PC-3 (cell line): ENCODE results near the gene CNKSR3. TPM values are rescaled to one million over a fixed set of nuclear protein-coding genes. Genes with fewer than 3 reads are reported as not detected.

ENCODE experiments used
- ATAC-seq: fragments of 200-7000 bp; cut with Tn5 transposase; 2 replicates; pipeline ENCODE4 v1.9.1; 2020; ENCODE audit warnings: mild to moderate bottlenecking, moderate library complexity
- BruUV-seq: library from RNA; stranded (reverse); fragments of 400-500 nt; replicated peaks from 2 replicates; lab custom pipeline; 2021; lab: Mats Ljungman, UMichigan
- CTCF ChIA-PET: fragments of 300-600 bp; sonication (Branson Sonifier 250); formaldehyde crosslinking; loops from one replicate; lab custom pipeline; 2022; ENCODE audit warnings: antibody characterized with exemption; lab: Charles Lee
- POLR2A ChIA-PET: fragments of 300-600 bp; sonication (Branson Sonifier 250); formaldehyde crosslinking; loops from one replicate; lab custom pipeline; 2022; ENCODE audit warnings: antibody characterized with exemption; ENCODE audit not compliant: unreplicated experiment; lab: Charles Lee
- DNase-seq: peaks from one replicate; pipeline ENCODE4 v3.0.0-alpha.2; 2015
- H2AFZ ChIP-seq: fragments of 300-600 bp; sonication (generic); 2 replicates; pipeline ENCODE4 v1.6.0; 2016; ENCODE audit warnings: antibody characterized with exemption, low read length
- H3F3A ChIP-seq: fragments of 300-600 bp; sonication (generic); one replicate; pipeline ENCODE4 v1.6.0; 2017; ENCODE audit warnings: antibody characterized with exemption, low read length, control low read depth, mild to moderate bottlenecking; ENCODE audit not compliant: unreplicated experiment
- H3K27ac ChIP-seq: fragments of 300-600 bp; sonication (generic); 2 replicates; pipeline ENCODE4 v1.5.1; 2016; ENCODE audit warnings: mild to moderate bottlenecking, low read length
- H3K27me3 ChIP-seq: fragments of 300-600 bp; sonication (generic); 2 replicates; pipeline ENCODE4 v1.6.1; 2016; ENCODE audit warnings: low read length, mixed read lengths
- H3K36me3 ChIP-seq: fragments of 300-600 bp; sonication (generic); 2 replicates; pipeline ENCODE4 v1.6.1; 2016; ENCODE audit warnings: low read depth, mixed run types, low read length, mixed read lengths
- H3K4me1 ChIP-seq: fragments of 300-600 bp; sonication (generic); 2 replicates; pipeline ENCODE4 v1.5.1; 2016; ENCODE audit warnings: low read length; ENCODE audit not compliant: insufficient read depth
- H3K4me2 ChIP-seq: fragments of 300-600 bp; sonication (generic); 2 replicates; pipeline ENCODE4 v1.6.0; 2016; ENCODE audit warnings: low read length
- H3K4me3 ChIP-seq: fragments of 300-600 bp; sonication (generic); 2 replicates; pipeline ENCODE4 v1.5.1; 2016; ENCODE audit warnings: mild to moderate bottlenecking, low read length, mixed read lengths
- H3K79me2 ChIP-seq: fragments of 300-600 bp; sonication (generic); 2 replicates; pipeline ENCODE4 v1.6.1; 2017; ENCODE audit warnings: low read length, mixed read lengths
- H3K9ac ChIP-seq: fragments of 300-600 bp; sonication (generic); 2 replicates; pipeline ENCODE4 v1.6.0; 2016; ENCODE audit warnings: mild to moderate bottlenecking, low read length
- H3K9me2 ChIP-seq: fragments of 300-600 bp; sonication (generic); replicated peaks from 2 replicates; pipeline ENCODE4 v1.6.1; 2016; ENCODE audit warnings: mixed run types, low read length, mixed read lengths
- H3K9me3 ChIP-seq: fragments of 300-600 bp; sonication (generic); 2 replicates; pipeline ENCODE4 v1.6.1; 2016; ENCODE audit warnings: low read length, mixed read lengths
- H4K20me1 ChIP-seq: fragments of 300-600 bp; sonication (generic); 2 replicates; pipeline ENCODE4 v1.6.1; 2016; ENCODE audit warnings: low read length, mixed read lengths
- CTCF ChIP-seq: fragments of 300-600 bp; sonication (generic); conservative IDR thresholded peaks from 2 replicates; pipeline ENCODE4 v1.5.1; 2017; ENCODE audit warnings: antibody characterized with exemption, low read depth, mild to moderate bottlenecking, low read length
- EZH2 ChIP-seq: fragments of 300-600 bp; sonication (generic); IDR thresholded peaks from one replicate; pipeline ENCODE4 v1.6.1; 2017; ENCODE audit warnings: antibody characterized with exemption, mild to moderate bottlenecking, low read length; ENCODE audit not compliant: unreplicated experiment
- EZH2phosphoT487 ChIP-seq: fragments of 300-600 bp; sonication (generic); IDR thresholded peaks from 2 replicates; pipeline ENCODE4 v1.6.1; 2018; ENCODE audit warnings: mild to moderate bottlenecking, antibody characterized with exemption, low read length, borderline replicate concordance
- intact Hi-C: fragments of 100-400 bp; cut with micrococcal nuclease; formaldehyde crosslinking; loops from 2 replicates; pipeline ENCODE4 v1.9.0; 2023
- total RNA-seq: library from RNA; depleted of rRNA; stranded (reverse); fragments of >200 nt; gene quantifications from 2 replicates; pipeline ENCODE4 v1.2.3, GENCODE V29; 2014

The CNKSR3 gene
- total RNA-seq, 1 experiment from 2014 or later, result 3.2 TPM

- DNase-seq, result no peak
- ChIA-PET CTCF (no interaction called here), POLR2A (no interaction called here)
- Histone ChIP-seq H3K36me3 (no peaks in the 10 kb centered on the region), H3K9me3 (no peaks in the 10 kb centered on the region), H3K4me2 (no peak overlapping the region), H3F3A (no peaks in the 10 kb centered on the region), H3K4me1 (no peaks in the 10 kb centered on the region), H4K20me1 (no peaks in the 10 kb centered on the region), H3K4me3 (no peak overlapping the region), H3K9ac (no peak overlapping the region), H2AFZ (no peak overlapping the region), H3K79me2 (no peaks in the 10 kb centered on the region), H3K27me3 (no peaks in the 10 kb centered on the region), H3K9me2 (no peaks in the 10 kb centered on the region), H3K27ac (no peak overlapping the region)
- TF ChIP-seq EZH2phosphoT487 (no peak), EZH2 (no peak), CTCF (no peak)
- no peak for ATAC-seq
- no TSS peak for BruUV-seq
- intact Hi-C loops, result no loop called here
These were observed 143.1 kb downstream of the CNKSR3 start for GRCh38 chr6:154367336-154367735.

GRCh38 chr6:154363821-154364220 lies 146.7 kb downstream of the CNKSR3 start:
- Histone ChIP-seq H3K9me3 (no peaks in the 10 kb centered on the region), H3K9me2 (no peaks in the 10 kb centered on the region), H3F3A (no peaks in the 10 kb centered on the region), H3K4me2 (no peak overlapping the region), H3K79me2 (no peaks in the 10 kb centered on the region), H2AFZ (no peak overlapping the region), H3K27ac (no peak overlapping the region), H3K36me3 (no peaks in the 10 kb centered on the region), H3K9ac (no peak overlapping the region), H4K20me1 (no peaks in the 10 kb centered on the region), H3K4me1 (no peaks in the 10 kb centered on the region), H3K4me3 (no peak overlapping the region), H3K27me3 (no peaks in the 10 kb centered on the region)
- no peak for TF ChIP-seq EZH2
- no peak for TF ChIP-seq CTCF
- TF ChIP-seq EZH2phosphoT487, result no peak
- no TSS peak for BruUV-seq
- DNase-seq (no peak), ATAC-seq (no peak)
- ChIA-PET CTCF (no interaction called here), POLR2A (no interaction called here)
- intact Hi-C loops, result no loop called here

DNA sequence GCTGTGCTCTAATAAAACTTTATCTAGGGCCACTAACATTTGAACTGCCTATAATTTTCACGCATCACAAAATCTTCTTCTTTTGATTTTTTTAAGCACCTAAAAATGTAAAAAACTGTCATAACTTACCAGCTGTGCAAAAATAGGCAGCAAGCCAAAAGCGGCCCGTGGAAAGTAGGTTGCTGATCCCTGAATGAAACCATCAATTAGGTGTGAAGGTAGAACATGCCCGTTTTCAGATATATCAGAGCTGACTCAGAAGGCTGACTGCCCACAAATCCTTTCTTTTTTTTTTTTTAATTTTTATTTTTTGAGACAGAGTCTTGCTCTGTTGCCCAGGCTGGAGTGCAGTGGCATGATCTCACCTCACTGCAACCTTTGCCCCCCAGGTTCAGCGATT lies 149.0 kb downstream of the CNKSR3 start:
- ChIA-PET POLR2A (no interaction called here), CTCF (no interaction called here)
- no TSS peak for BruUV-seq
- no peak for ATAC-seq
- H3K27me3 ChIP-seq, result no peaks in the 10 kb centered on the region
- no peaks in the 10 kb centered on the region for H3K9me3 ChIP-seq
- intact Hi-C loops, result no loop called here
- no peak for DNase-seq
- no peak overlapping the region for H3K4me3 ChIP-seq
- no peaks in the 10 kb centered on the region for H3K4me1 ChIP-seq
- TF ChIP-seq EZH2phosphoT487 (no peak), CTCF (no peak), EZH2 (no peak)
- H3K36me3 ChIP-seq, result no peaks in the 10 kb centered on the region
- H3K9ac ChIP-seq, result no peak overlapping the region
- no peaks in the 10 kb centered on the region for H4K20me1 ChIP-seq
- no peak overlapping the region for H3K4me2 ChIP-seq
- no peak overlapping the region for H2AFZ ChIP-seq
- no peaks in the 10 kb centered on the region for H3K9me2 ChIP-seq
- H3F3A ChIP-seq, result no peaks in the 10 kb centered on the region
- no peak overlapping the region for H3K27ac ChIP-seq
- H3K79me2 ChIP-seq, result no peaks in the 10 kb centered on the region
